GM21360 (cell line): ENCODE measurements around the gene LGALS7B.
"Not testable (repeated sequence)": the region's sequence is repeated elsewhere in the genome, so short reads cannot be mapped to it uniquely, and the experiment has no call there.

Experiments
- ATAC-seq: cut with Tn5 transposase; IDR thresholded peaks from one replicate; pipeline ENCODE4 v1.9.1; 2021; ENCODE audit warnings: mild to moderate bottlenecking, moderate library complexity; ENCODE audit not compliant: unreplicated experiment

Gene LGALS7B

GRCh38 chr19:38816131-38816750 is 27.2 kb downstream of the LGALS7B start:
- no peak for ATAC-seq

DNA sequence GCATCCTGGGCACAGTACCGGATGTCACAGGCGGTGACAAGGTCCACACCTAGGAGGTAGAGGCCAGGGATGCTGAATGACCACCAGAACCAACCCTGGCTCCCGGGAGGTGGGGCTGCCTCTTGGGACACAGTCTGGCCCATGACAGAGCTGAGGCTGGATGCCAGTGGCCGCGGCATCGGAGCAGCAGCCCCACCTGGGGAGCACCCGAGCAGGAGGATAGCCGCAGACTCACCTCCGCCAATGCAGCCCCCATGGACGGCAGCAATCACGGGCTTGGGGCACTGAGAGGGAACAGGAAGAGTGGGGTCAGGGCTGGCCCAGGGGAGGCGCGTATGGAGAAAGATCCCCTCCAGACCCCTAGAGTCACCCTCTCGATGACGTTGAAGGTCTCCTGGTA is 28.1 kb downstream of the LGALS7B start:
- ATAC-seq: no peak

DNA sequence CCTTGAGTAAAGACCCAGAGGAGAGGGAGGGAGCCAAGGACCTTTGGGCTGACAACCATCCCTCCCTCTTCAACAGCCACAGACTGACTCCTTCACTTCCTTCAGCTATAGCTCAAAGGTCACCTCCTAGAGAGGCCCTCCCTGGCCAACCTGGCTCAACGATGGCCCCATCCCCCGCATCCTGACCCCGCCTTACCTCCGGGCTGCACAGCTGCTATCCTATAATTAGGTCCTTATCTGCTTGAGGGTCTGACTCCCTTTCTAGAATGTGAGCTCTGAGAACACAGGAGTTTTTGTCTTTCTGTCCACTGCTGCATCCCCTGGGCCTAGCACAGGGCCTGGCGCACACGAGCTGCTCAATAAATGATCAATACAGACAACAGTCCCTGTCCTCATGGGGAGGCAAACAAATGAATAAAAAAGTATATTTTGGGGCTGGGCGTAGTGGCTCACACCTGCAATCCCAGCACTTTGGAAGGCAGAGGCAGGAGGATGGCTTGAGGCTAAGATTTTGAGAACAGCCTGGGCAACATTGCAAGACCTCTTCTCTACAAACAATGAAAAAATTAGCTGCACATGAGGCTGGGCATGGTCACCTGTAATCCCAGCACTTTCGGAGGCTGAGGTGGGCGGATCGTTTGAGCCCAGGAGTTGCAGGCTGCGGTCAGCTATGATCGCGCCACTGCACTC is 30.4 kb downstream of the LGALS7B start:
- no peak for ATAC-seq

GRCh38 chr19:38821230-38821825 is 32.3 kb downstream of the LGALS7B start:
- ATAC-seq: not testable (repeated sequence)

GRCh38 chr19:38825936-38826335 is 36.9 kb downstream of the LGALS7B start:
- not testable (repeated sequence) for ATAC-seq

- ATAC-seq: no peak
These were observed 38.0 kb downstream of the LGALS7B start for GRCh38 chr19:38826856-38827551.

- ATAC-seq: not testable (repeated sequence)
These were observed 40.2 kb downstream of the LGALS7B start for GRCh38 chr19:38829203-38829602.

- ATAC-seq: no peak
These were observed 41.2 kb downstream of the LGALS7B start for GRCh38 chr19:38830039-38830733.

GRCh38 chr19:38831142-38831605 is 42.2 kb downstream of the LGALS7B start:
- ATAC-seq: peak; percentile 34

DNA sequence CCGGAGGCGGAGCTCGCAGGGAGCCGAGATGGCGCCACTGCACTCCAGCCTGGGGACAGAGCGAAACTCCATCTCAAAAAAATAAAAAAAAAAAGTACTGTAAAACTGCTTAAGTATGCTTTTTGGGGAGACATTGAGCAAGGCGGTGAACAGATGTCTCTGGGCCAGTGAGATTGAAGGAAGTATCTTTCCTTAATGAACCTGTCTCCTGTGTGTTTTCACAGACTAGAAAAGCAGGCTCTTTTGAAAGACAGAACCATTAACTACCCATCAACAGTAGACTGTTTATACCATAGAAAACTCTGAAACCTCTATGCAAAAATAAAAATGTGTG is 44.1 kb downstream of the LGALS7B start:
- ATAC-seq: no peak

- ATAC-seq: no peak
These were observed 45.1 kb downstream of the LGALS7B start for GRCh38 chr19:38834104-38834490.

DNA sequence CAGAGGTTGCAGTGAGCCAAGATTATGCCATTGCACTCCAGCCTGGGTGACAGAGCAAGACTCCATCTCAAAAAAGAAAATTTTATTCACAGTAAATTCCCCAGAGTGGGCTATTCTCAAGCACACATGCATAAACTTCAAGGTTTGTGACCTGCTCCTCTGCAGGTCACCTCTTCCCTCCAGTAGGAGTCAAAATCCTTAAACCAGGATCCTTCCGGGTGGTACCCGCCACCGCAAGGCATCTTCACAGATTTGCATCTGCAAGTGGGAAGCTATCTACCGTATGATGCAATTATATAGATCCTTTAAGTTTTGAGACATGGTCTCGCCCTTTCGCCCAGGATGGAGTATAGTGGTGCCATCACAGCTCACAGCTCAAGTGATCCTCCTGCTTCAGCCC is 45.6 kb downstream of the LGALS7B start:
- ATAC-seq: no peak

DNA sequence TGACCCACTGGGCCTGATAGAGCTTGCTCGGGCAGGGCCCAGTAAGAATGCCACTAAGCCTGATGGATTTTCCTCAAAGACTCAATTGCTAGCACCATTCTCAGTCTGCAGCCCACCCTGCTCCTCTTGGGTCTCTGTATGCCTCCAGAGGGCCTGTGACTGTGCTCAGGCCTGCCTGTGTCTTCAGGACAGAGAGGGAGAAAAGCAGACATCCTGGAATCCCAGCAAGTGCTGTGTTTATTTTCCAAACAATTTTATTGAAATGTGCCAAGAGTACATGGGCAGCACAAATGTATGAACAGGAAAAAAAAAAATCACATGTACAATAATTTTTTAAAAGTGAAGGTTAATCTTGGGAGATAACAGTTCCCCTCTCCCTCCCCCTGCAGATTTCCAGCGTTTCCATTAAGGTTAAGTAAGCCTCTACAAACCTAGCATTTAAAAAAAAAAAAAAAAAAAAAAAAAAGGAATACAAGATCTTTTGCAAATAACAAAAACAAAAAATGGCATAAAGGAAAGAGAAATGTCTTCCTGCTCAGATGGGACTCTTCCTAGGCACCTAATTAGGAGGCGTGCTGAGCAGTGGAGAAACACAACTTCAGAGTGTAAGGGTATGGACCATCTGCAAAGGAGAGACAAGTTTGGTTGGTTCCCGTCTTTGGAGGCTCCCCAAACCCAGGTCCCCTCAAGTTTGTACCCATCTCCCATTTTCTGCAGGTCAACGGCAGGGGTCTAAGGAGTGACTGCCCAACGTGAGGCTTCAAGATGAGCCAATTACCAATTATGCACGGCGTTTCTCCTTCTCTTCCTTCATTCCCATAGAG is 47.4 kb downstream of the LGALS7B start:
- no peak for ATAC-seq

- no peak for ATAC-seq
These were observed 48.1 kb downstream of the LGALS7B start for GRCh38 chr19:38836983-38837626.

DNA sequence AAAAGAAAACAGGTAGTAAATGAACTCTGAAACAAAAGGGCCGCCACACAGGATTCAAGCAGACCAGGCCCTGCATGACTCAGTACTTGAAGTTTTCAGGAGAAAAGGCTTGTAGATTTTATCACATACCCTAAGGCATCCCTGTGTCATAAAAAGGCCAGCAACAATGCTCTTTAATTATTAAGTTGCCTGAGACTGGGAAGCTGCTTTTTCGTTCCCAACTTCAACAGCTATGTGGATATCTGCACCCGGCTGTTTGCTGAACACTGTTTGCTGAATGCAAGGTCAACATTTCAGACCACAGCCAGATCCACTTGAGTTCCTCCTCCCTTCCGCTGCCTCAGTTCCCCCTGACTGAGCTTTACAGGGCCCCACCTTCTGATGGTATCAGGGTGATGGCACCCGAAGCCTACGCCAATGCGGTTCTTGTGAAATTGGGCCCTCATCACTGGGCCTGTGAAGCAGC is 48.7 kb downstream of the LGALS7B start:
- no peak for ATAC-seq

DNA sequence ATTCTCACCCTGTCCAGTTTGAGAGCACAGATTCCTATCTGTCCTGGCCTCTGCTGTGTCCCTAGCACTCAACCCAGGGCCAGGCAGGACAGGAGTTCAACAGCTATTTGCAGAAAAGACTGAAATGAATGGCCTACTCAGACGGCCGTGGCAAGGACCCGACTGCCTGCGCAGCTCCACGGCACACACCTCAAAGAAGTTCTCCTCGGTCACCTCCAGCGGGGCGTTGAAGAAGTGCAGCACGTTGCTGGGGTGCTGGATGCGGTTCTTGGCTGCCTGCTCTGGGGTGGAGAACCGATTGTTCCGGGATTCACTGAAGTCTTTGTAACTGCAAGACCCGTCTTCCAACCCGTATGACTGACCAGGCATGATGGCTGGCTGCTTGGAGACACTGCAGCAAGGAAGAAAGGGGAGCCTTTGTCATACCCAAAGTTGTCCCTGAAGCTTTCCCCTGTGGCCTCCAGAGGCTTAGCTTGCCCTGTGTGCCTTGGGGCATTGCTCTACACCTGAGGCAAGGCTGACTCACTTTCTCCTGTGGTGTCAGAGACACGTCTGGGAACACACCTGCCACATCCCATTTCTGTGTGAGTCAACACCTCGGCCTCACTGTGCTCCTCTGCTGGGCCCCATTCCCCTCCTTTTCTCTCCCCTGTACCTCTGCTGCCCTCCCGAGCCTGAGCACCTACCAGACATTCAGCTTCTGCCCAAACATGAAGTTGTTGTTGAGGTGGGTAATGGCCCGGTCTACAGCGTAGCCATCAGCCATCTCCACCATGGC is 49.4 kb downstream of the LGALS7B start:
- no peak for ATAC-seq

- ATAC-seq: no peak
These were observed 50.2 kb downstream of the LGALS7B start for GRCh38 chr19:38838986-38839761.
